PC-9 (cell line): ENCODE results near the gene SLC4A9. TPM values are rescaled to one million over a fixed set of nuclear protein-coding genes. Genes with fewer than 3 reads are reported as not detected.

ENCODE experiments used
- BruUV-seq: library from RNA; stranded (reverse); fragments of 400-500 nt; replicated peaks from 2 replicates; lab custom pipeline; 2021; lab: Mats Ljungman, UMichigan
- CTCF ChIA-PET: fragments of 300-600 bp; sonication (Branson Sonifier 250); formaldehyde crosslinking; loops from one replicate; lab custom pipeline; 2022; ENCODE audit warnings: antibody characterized with exemption; lab: Charles Lee
- POLR2A ChIA-PET: fragments of 300-600 bp; sonication (Branson Sonifier 250); formaldehyde crosslinking; loops from one replicate; lab custom pipeline; 2022; ENCODE audit warnings: antibody characterized with exemption; ENCODE audit not compliant: unreplicated experiment; lab: Charles Lee
- DNase-seq, 2 experiments: peaks; one replicate each; pipeline versions ENCODE4 v3.0.0 to v3.0.0-alpha.2; 2015 to 2022; ENCODE audit warnings: mixed read lengths in 1 of 2
- H2AFZ ChIP-seq: fragments of 200-600 bp; sonication (generic); 2 replicates; pipeline ENCODE4 v1.8.1; 2017; ENCODE audit warnings: antibody characterized with exemption
- H3F3A ChIP-seq: fragments of 200-600 bp; sonication (generic); 2 replicates; pipeline ENCODE4 v1.8.1; 2017; ENCODE audit warnings: antibody characterized with exemption, mild to moderate bottlenecking, low read depth; ENCODE audit not compliant: insufficient read depth
- H3K27ac ChIP-seq: fragments of 200-600 bp; sonication (generic); 2 replicates; pipeline ENCODE4 v1.6.1; 2016; ENCODE audit warnings: mixed run types
- H3K27me3 ChIP-seq: fragments of 200-600 bp; sonication (generic); 2 replicates; pipeline ENCODE4 v1.6.1; 2016; ENCODE audit warnings: low read depth, mixed run types; ENCODE audit not compliant: insufficient read depth
- H3K36me3 ChIP-seq: fragments of 200-600 bp; sonication (generic); 2 replicates; pipeline ENCODE4 v1.6.1; 2016; ENCODE audit warnings: low read depth, mixed run types
- H3K4me1 ChIP-seq: fragments of 200-600 bp; sonication (generic); replicated peaks from 2 replicates; pipeline ENCODE4 v1.6.1; 2016; ENCODE audit warnings: mixed run types; ENCODE audit not compliant: insufficient read depth
- H3K4me2 ChIP-seq: fragments of 200-600 bp; sonication (generic); 2 replicates; pipeline ENCODE4 v1.6.1; 2017; ENCODE audit warnings: mixed run types
- H3K4me3 ChIP-seq: fragments of 200-600 bp; sonication (generic); 2 replicates; pipeline ENCODE4 v1.6.1; 2016; ENCODE audit warnings: mixed run types
- H3K79me2 ChIP-seq: fragments of 200-600 bp; sonication (generic); 2 replicates; pipeline ENCODE4 v1.6.1; 2017; ENCODE audit warnings: low read depth, mixed run types
- H3K9me2 ChIP-seq: fragments of 200-600 bp; sonication (generic); 2 replicates; pipeline ENCODE4 v1.8.1; 2017; ENCODE audit warnings: mild to moderate bottlenecking; ENCODE audit not compliant: insufficient read depth
- H3K9me3 ChIP-seq: fragments of 200-600 bp; sonication (generic); 2 replicates; pipeline ENCODE4 v1.8.1; 2016; ENCODE audit warnings: low read depth; ENCODE audit not compliant: insufficient read depth
- H4K20me1 ChIP-seq: fragments of 200-600 bp; sonication (generic); 2 replicates; pipeline ENCODE4 v1.8.1; 2017; ENCODE audit not compliant: insufficient read depth
- EZH2 ChIP-seq: fragments of 200-600 bp; sonication (generic); IDR thresholded peaks from 2 replicates; pipeline ENCODE4 v1.8.0; 2017; ENCODE audit warnings: antibody characterized with exemption, low read depth
- intact Hi-C: fragments of 100-400 bp; cut with micrococcal nuclease; formaldehyde crosslinking; loops from one replicate; pipeline ENCODE4 v1.10.0; 2022; ENCODE audit not compliant: unreplicated experiment
- total RNA-seq: library from RNA; stranded (reverse); gene quantifications from 2 replicates; pipeline ENCODE4 v1.2.3, GENCODE V29; 2021
- TF ChIP-seq, protein P1 (sequence below): fragments of 200-600 bp; sonication (generic); conservative IDR thresholded peaks from 2 replicates; pipeline ENCODE4 v1.6.1; 2017; ENCODE audit warnings: mixed run types, antibody characterized with exemption, mild to moderate bottlenecking, moderate library complexity

SLC4A9 gene
- total RNA-seq, 1 experiment from 2014 or later = 0.20 TPM

DNA sequence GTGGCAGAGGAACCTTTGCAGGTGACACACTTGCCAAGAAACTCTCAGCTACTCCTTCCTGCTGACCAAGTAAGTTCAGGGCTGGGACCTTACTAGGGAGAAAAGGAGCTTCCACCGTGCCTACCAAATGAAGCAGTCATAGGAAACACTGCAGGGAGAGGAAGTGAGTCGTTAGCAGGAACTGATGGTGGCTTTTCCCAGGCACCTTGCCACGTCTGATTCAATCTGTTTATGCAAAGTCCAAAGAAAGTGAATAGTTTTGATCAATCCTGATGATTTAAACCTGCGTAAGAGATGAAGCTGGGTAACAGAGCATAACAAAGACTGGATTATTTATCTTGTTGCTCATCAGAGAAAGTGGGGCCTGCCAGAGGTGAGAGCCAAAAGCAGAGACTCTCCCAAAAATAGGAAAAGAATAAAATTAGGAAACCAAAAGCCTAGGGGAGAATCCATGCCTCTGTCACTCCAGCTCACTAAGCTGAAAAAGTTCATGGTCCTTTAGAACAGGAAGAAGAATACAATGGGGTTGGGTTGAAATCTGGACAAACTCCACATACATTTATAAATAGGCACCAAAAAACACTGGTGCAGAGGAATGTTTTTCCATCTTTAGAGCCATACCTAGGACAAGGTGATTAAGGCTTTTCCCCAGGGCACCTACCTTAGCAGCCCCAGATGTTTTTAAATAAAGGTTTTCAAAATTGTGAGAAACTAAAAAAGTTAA, 47.8 kb upstream of the SLC4A9 start:
- Histone ChIP-seq H3K4me3 (no peak overlapping the region; the same call in 1 of the 2 replicates), H3K36me3 (no peaks in the 10 kb centered on the region), H4K20me1 (no peaks in the 10 kb centered on the region), H3K27me3 (no peaks in the 10 kb centered on the region), H3K9me3 (no peaks in the 10 kb centered on the region), H3F3A (peaks cover 24% of the 10 kb centered on the region), H3K27ac (peak overlapping the region; percentile 89), H3K9me2 (no peaks in the 10 kb centered on the region), H3K4me2 (peak overlapping the region; percentile 54), H3K79me2 (no peaks in the 10 kb centered on the region), H3K4me1 (peaks cover 46% of the 10 kb centered on the region), H2AFZ (0 out of 2 replicates have a peak overlapping the region, but pooled peaks have one; percentile 50)
- DNase-seq = peak; percentile 33 to 83
- ChIA-PET POLR2A (interaction anchor here (0.6 to 1.0 kb wide), 3 partner anchors 9 to 34 kb away, joined by 5 to 6 read pairs (median 5); partner anchors contain the start of gene HBEGF), CTCF (no interaction called here)
- BruUV-seq = no TSS peak
- intact Hi-C loops = loop anchor here (1.0 kb wide), 1 partner anchor 11 kb away; no protein-coding TSS in a partner anchor
- TF ChIP-seq EZH2 = no peak
- TF ChIP-seq, protein P1, sequence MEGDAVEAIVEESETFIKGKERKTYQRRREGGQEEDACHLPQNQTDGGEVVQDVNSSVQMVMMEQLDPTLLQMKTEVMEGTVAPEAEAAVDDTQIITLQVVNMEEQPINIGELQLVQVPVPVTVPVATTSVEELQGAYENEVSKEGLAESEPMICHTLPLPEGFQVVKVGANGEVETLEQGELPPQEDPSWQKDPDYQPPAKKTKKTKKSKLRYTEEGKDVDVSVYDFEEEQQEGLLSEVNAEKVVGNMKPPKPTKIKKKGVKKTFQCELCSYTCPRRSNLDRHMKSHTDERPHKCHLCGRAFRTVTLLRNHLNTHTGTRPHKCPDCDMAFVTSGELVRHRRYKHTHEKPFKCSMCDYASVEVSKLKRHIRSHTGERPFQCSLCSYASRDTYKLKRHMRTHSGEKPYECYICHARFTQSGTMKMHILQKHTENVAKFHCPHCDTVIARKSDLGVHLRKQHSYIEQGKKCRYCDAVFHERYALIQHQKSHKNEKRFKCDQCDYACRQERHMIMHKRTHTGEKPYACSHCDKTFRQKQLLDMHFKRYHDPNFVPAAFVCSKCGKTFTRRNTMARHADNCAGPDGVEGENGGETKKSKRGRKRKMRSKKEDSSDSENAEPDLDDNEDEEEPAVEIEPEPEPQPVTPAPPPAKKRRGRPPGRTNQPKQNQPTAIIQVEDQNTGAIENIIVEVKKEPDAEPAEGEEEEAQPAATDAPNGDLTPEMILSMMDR = no peak

- Histone ChIP-seq H2AFZ (no peak overlapping the region), H3K27me3 (no peaks in the 10 kb centered on the region), H3K4me2 (peak overlapping the region; percentile 54), H3K79me2 (no peaks in the 10 kb centered on the region), H3K27ac (peak overlapping the region; percentile 89), H3K4me3 (no peak overlapping the region; the same call in 1 of the 2 replicates), H3K9me2 (no peaks in the 10 kb centered on the region), H3F3A (peaks cover 24% of the 10 kb centered on the region), H3K9me3 (no peaks in the 10 kb centered on the region), H4K20me1 (no peaks in the 10 kb centered on the region), H3K4me1 (peaks cover 46% of the 10 kb centered on the region), H3K36me3 (no peaks in the 10 kb centered on the region)
- TF ChIP-seq EZH2 = no peak
- TF ChIP-seq, protein P1 = no peak
- intact Hi-C loops = loop anchor here (1.0 kb wide), 1 partner anchor 11 kb away; no protein-coding TSS in a partner anchor
- POLR2A ChIA-PET = no interaction called here
- CTCF ChIA-PET = no interaction called here
- no peak for DNase-seq
- BruUV-seq = no TSS peak
Observed at GRCh38 chr5:140312791-140313189, 47.2 kb upstream of the SLC4A9 start.

DNA sequence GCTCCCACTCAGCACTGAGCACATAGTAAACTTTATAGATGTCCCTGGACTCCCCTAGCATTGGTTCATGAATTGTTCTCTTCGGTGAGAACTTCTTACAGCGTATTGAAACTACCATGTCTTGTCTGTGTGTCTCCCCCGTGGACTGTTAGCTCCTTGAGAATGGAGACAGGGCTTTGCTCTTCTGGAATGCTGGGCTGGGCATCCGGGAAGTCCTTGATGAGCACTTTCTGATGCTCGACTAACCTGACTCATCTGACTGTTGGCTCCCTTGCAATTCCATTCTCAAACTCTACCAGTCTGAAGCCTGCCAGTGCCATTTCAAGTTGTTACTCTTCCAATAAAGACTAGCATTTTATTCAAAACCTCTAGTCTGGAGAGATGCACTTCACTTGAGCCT, 42.1 kb upstream of the SLC4A9 start:
- Histone ChIP-seq H3K4me3 (no peak overlapping the region), H3K27me3 (no peaks in the 10 kb centered on the region), H3K9me2 (no peaks in the 10 kb centered on the region), H3K4me2 (no peak overlapping the region), H3K27ac (no peak overlapping the region), H3K36me3 (no peaks in the 10 kb centered on the region), H3K79me2 (no peaks in the 10 kb centered on the region), H4K20me1 (no peaks in the 10 kb centered on the region), H3F3A (peaks cover 21% of the 10 kb centered on the region), H3K9me3 (no peaks in the 10 kb centered on the region), H2AFZ (no peak overlapping the region), H3K4me1 (peaks cover 31% of the 10 kb centered on the region)
- CTCF ChIA-PET = no interaction called here
- no TSS peak for BruUV-seq
- TF ChIP-seq, protein P1 = no peak
- TF ChIP-seq EZH2 = no peak
- intact Hi-C loops = no loop called here
- POLR2A ChIA-PET = interaction anchor here (0.7 kb wide), 1 partner anchor 66 kb away, joined by 15 read pairs; no protein-coding TSS in a partner anchor
- peak in 1 of 2 experiments; percentile 34 for DNase-seq
